Calu3 (cell line): ENCODE measurements around the gene SYNE1. TPM values are rescaled to one million over a fixed set of nuclear protein-coding genes. Genes with fewer than 3 reads are reported as not detected.

Experiments
- BruUV-seq: library from RNA; stranded (reverse); fragments of 400-500 nt; replicated peaks from 2 replicates; lab custom pipeline; 2021; lab: Mats Ljungman, UMichigan
- CTCF ChIA-PET: fragments of 300-600 bp; sonication (Branson Sonifier 250); formaldehyde crosslinking; loops from one replicate; lab custom pipeline; 2022; ENCODE audit warnings: antibody characterized with exemption; lab: Charles Lee
- DNase-seq: peaks from one replicate; pipeline ENCODE4 v3.0.0; 2022
- H3K27ac Mint-ChIP-seq: one replicate; pipeline ENCODE4 v1.8.0; 2022; ENCODE audit warnings: mixed read lengths; ENCODE audit not compliant: unreplicated experiment
- H3K27me3 Mint-ChIP-seq: one replicate; pipeline ENCODE4 v1.8.0; 2022; ENCODE audit warnings: mixed read lengths; ENCODE audit not compliant: unreplicated experiment
- H3K36me3 Mint-ChIP-seq: one replicate; pipeline ENCODE4 v1.8.0; 2022; ENCODE audit warnings: mild to moderate bottlenecking, moderate library complexity, mixed read lengths; ENCODE audit not compliant: insufficient read depth, unreplicated experiment
- H3K4me1 Mint-ChIP-seq: one replicate; pipeline ENCODE4 v1.8.0; 2022; ENCODE audit warnings: mild to moderate bottlenecking, low read depth, mixed read lengths; ENCODE audit not compliant: unreplicated experiment
- H3K4me3 Mint-ChIP-seq: one replicate; pipeline ENCODE4 v1.8.0; 2022; ENCODE audit warnings: mild to moderate bottlenecking, low read depth, moderate library complexity, mixed read lengths; ENCODE audit not compliant: unreplicated experiment
- H3K9me3 Mint-ChIP-seq: one replicate; pipeline ENCODE4 v1.8.0; 2022; ENCODE audit warnings: low read depth, mixed read lengths; ENCODE audit not compliant: unreplicated experiment
- CTCF ChIP-seq: fragments of 200-600 bp; IDR thresholded peaks from one replicate; pipeline ENCODE4 v1.8.0; 2022; ENCODE audit warnings: antibody characterized with exemption; ENCODE audit not compliant: unreplicated experiment
- intact Hi-C: fragments of 100-400 bp; cut with micrococcal nuclease; formaldehyde crosslinking; loops from one replicate; pipeline ENCODE4 v1.10.0; 2022; ENCODE audit not compliant: unreplicated experiment
- total RNA-seq: library from RNA; stranded (reverse); gene quantifications from 2 replicates; pipeline ENCODE4 v1.2.3, GENCODE V29; 2022

The SYNE1 gene
- total RNA-seq, 1 experiment from 2014 or later: 28.1 TPM

GRCh38 chr6:152484806-152485205 lies 152.4 kb downstream of the SYNE1 start:
- DNase-seq: no peak
- Mint-ChIP-seq H3K9me3 (no peaks in the 10 kb centered on the region), H3K36me3 (no peaks in the 10 kb centered on the region), H3K27ac (no peak overlapping the region), H3K4me1 (no peaks in the 10 kb centered on the region), H3K4me3 (no peak overlapping the region), H3K27me3 (no peaks in the 10 kb centered on the region)
- no peak for TF ChIP-seq CTCF
- intact Hi-C loops: loop anchor here (10.0 kb wide), 1 partner anchor 190 kb away; no protein-coding TSS in a partner anchor
- CTCF ChIA-PET: interaction anchor here (1.4 kb wide), 1 partner anchor 158 kb away, joined by 6 read pairs; no protein-coding TSS in a partner anchor
- no TSS peak for BruUV-seq

- no peaks in the 10 kb centered on the region for H3K9me3 Mint-ChIP-seq
- intact Hi-C loops: loop anchor here (10.0 kb wide), 1 partner anchor 193 kb away; no protein-coding TSS in a partner anchor
Measured at GRCh38 chr6:152482289-152482688, 154.9 kb downstream of the SYNE1 start.

GRCh38 chr6:152478377-152479010 lies 158.7 kb downstream of the SYNE1 start:
- Mint-ChIP-seq H3K27me3 (no peaks in the 10 kb centered on the region), H3K9me3 (no peaks in the 10 kb centered on the region), H3K27ac (no peak overlapping the region), H3K36me3 (no peaks in the 10 kb centered on the region), H3K4me3 (no peak overlapping the region), H3K4me1 (no peaks in the 10 kb centered on the region)
- intact Hi-C loops: no loop called here
- no peak for DNase-seq
- no peak for TF ChIP-seq CTCF
- BruUV-seq: no TSS peak
- CTCF ChIA-PET: interaction anchor here (0.8 kb wide), 1 partner anchor 116 kb away, joined by 3 read pairs; no protein-coding TSS in a partner anchor

More at GRCh38 chr6:152482289-152482688, 154.9 kb downstream of the SYNE1 start:
- BruUV-seq: no TSS peak
- Mint-ChIP-seq H3K4me1 (no peaks in the 10 kb centered on the region), H3K36me3 (no peaks in the 10 kb centered on the region), H3K27ac (no peak overlapping the region), H3K4me3 (no peak overlapping the region), H3K27me3 (no peaks in the 10 kb centered on the region)
- DNase-seq: no peak
- no peak for TF ChIP-seq CTCF
- CTCF ChIA-PET: no interaction called here

GRCh38 chr6:152474354-152474753 lies 162.8 kb downstream of the SYNE1 start:
- DNase-seq: no peak
- Mint-ChIP-seq H3K27me3 (no peaks in the 10 kb centered on the region), H3K4me1 (no peaks in the 10 kb centered on the region), H3K36me3 (no peaks in the 10 kb centered on the region), H3K4me3 (no peak overlapping the region), H3K9me3 (no peaks in the 10 kb centered on the region), H3K27ac (no peak overlapping the region)
- CTCF ChIA-PET: no interaction called here
- no TSS peak for BruUV-seq
- intact Hi-C loops: no loop called here
- no peak for TF ChIP-seq CTCF
